ENCODE data around the gene EPS15.

DNA sequence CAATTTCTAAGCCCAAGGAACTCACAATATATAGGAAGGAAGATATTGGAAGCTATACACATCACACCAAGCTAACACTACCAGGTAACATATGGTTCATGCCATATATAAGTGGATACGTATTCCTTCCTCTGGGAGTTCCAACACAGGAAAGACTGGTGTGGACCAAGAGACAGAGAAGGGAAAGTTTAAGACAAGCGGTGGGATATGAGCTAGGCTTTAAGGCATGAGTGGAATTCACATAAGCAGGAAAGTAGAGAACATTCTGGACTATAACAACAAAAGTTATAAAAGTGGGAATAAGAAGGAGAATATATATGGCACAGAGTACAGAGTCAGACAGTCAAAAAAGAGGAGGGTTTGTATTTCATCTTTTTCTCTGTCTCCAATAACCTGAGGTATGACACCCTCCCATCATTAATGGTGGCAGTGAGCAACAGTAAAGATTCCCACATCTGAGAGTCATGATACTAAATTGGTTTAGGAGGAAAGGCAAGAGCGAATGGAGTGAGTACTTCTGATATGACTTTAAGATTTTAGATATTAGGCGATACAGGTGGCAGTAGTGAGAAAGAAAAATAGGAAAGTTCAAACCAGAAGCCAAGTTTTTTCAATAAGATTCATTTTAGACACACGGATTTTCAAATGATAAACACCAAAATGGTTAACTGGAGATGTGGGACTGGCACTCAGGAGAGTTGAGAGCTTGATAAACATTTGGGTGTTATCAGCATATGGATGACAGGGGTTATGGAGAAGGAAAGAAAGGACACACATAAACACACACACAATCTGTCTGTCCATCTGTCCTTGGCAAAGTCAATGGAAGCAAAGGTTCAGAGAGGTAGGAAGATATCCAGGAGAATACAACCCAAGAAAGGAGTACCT lies 101.3 kb downstream of the EPS15 start:
- TF ChIP-seq, protein P1, sequence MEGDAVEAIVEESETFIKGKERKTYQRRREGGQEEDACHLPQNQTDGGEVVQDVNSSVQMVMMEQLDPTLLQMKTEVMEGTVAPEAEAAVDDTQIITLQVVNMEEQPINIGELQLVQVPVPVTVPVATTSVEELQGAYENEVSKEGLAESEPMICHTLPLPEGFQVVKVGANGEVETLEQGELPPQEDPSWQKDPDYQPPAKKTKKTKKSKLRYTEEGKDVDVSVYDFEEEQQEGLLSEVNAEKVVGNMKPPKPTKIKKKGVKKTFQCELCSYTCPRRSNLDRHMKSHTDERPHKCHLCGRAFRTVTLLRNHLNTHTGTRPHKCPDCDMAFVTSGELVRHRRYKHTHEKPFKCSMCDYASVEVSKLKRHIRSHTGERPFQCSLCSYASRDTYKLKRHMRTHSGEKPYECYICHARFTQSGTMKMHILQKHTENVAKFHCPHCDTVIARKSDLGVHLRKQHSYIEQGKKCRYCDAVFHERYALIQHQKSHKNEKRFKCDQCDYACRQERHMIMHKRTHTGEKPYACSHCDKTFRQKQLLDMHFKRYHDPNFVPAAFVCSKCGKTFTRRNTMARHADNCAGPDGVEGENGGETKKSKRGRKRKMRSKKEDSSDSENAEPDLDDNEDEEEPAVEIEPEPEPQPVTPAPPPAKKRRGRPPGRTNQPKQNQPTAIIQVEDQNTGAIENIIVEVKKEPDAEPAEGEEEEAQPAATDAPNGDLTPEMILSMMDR (IDR thresholded peaks at IDR 0.05 in 8 of 11, conservative IDR thresholded peaks at IDR 0.05 in 3 of 11), result no peak
- TF ChIP-seq POLR2AphosphoS5 (IDR thresholded peaks at IDR 0.05), result no peak

All from spleen (tissue), 7 donors.